Measurements from ENCODE around the gene ABCA2. TPM values are rescaled to one million over a fixed set of nuclear protein-coding genes. Genes with fewer than 3 reads are reported as not detected.

The ABCA2 gene
- total RNA-seq, 3 donors from 2014 or later: 17.0 to 30.6 (median 18.9) TPM

GRCh38 chr9:136963751-136964150, 64.3 kb downstream of the ABCA2 start:
- H3K27ac ChIP-seq: no peak overlapping the region

DNA sequence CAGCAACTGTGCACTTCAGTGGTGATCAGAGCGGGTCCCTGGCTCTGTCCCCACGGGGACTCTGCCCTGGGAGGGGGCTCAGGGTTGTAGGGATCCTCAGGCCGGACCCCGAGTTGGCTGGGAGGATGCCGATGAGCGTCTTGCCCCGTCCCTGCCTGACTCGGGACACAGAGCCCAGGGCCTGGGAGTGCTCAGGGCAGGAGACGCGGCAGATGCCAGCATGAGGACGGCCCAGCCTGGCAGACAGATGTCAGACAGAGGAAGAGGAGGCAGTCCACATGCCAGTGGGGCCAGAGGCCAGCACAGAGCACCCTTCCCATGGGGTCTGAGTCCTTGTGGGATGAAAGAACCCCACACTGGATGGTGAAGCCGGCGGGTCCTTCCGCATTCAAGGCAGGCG, 64.7 kb downstream of the ABCA2 start:
- Histone ChIP-seq H3K27ac (no peak overlapping the region), H3K4me1 (no peaks in the 10 kb centered on the region), H3K36me3 (no peaks in the 10 kb centered on the region), H3K9me3 (no peaks in the 10 kb centered on the region), H3K27me3 (no peaks in the 10 kb centered on the region), H3K4me3 (no peak overlapping the region)
- intact Hi-C loops (cut with DNase I; ENCODE audit: low total_unique reads): no loop called here
- TF ChIP-seq, protein P1, sequence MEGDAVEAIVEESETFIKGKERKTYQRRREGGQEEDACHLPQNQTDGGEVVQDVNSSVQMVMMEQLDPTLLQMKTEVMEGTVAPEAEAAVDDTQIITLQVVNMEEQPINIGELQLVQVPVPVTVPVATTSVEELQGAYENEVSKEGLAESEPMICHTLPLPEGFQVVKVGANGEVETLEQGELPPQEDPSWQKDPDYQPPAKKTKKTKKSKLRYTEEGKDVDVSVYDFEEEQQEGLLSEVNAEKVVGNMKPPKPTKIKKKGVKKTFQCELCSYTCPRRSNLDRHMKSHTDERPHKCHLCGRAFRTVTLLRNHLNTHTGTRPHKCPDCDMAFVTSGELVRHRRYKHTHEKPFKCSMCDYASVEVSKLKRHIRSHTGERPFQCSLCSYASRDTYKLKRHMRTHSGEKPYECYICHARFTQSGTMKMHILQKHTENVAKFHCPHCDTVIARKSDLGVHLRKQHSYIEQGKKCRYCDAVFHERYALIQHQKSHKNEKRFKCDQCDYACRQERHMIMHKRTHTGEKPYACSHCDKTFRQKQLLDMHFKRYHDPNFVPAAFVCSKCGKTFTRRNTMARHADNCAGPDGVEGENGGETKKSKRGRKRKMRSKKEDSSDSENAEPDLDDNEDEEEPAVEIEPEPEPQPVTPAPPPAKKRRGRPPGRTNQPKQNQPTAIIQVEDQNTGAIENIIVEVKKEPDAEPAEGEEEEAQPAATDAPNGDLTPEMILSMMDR (IDR thresholded peaks at IDR 0.05): no peak
- TF ChIP-seq POLR2A (IDR thresholded peaks at IDR 0.05) (no peak), POLR2AphosphoS5 (IDR thresholded peaks at IDR 0.05) (no peak)
- no peak for DNase-seq (ENCODE audit: low spot score in 2 of 2)

More at GRCh38 chr9:136963751-136964150, 64.3 kb downstream of the ABCA2 start:
- Histone ChIP-seq H3K27me3 (no peaks in the 10 kb centered on the region), H3K4me1 (no peaks in the 10 kb centered on the region), H3K9me3 (no peaks in the 10 kb centered on the region), H3K4me3 (no peak overlapping the region), H3K36me3 (no peaks in the 10 kb centered on the region)
- no peak for DNase-seq (ENCODE audit: low spot score in 2 of 2)
- TF ChIP-seq POLR2AphosphoS5 (IDR thresholded peaks at IDR 0.05) (no peak), POLR2A (IDR thresholded peaks at IDR 0.05) (no peak)
- intact Hi-C loops (cut with DNase I; ENCODE audit: low total_unique reads): no loop called here

- TF ChIP-seq, protein P1 (IDR thresholded peaks at IDR 0.05): no peak
- TF ChIP-seq POLR2A (IDR thresholded peaks at IDR 0.05): no peak
- no peak for TF ChIP-seq POLR2AphosphoS5 (IDR thresholded peaks at IDR 0.05)
- DNase-seq (ENCODE audit: low spot score in 2 of 2): no peak
- Histone ChIP-seq H3K4me3 (no peak overlapping the region), H3K27ac (no peak overlapping the region), H3K9me3 (no peaks in the 10 kb centered on the region), H3K4me1 (no peaks in the 10 kb centered on the region), H3K27me3 (no peaks in the 10 kb centered on the region), H3K36me3 (no peaks in the 10 kb centered on the region)
- intact Hi-C loops (cut with DNase I; ENCODE audit: low total_unique reads): no loop called here
Measured at GRCh38 chr9:136962701-136963248, 65.3 kb downstream of the ABCA2 start.

DNA sequence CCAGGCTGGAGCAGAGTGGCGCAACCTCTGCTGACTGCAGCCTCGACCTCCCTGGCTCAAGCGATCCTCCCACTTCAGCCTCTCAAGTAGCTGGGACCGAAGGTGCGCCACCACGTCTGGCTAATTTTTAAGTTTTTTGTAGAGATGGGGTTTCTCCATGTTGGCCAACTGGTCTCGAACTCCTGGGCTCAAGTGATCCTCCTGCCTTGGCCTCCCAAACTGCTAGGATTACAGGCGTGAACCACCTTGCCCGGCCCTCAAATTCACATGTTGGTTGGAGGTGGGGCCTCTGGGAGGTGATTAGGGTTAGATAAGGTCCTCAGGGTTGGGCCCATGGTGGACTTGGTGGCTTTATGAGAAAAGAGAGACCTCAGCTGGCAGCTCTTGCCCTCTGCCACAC, 65.9 kb downstream of the ABCA2 start:
- TF ChIP-seq POLR2A (IDR thresholded peaks at IDR 0.05) (no peak), POLR2AphosphoS5 (IDR thresholded peaks at IDR 0.05) (no peak)
- TF ChIP-seq, protein P1 (IDR thresholded peaks at IDR 0.05): no peak
- H3K4me1 ChIP-seq: no peaks in the 10 kb centered on the region
- H3K4me3 ChIP-seq: no peak overlapping the region
- H3K9me3 ChIP-seq: no peaks in the 10 kb centered on the region
- no peaks in the 10 kb centered on the region for H3K27me3 ChIP-seq
- intact Hi-C loops (cut with DNase I; ENCODE audit: low total_unique reads): no loop called here
- H3K27ac ChIP-seq: no peak overlapping the region
- H3K36me3 ChIP-seq: no peaks in the 10 kb centered on the region
- DNase-seq (ENCODE audit: low spot score in 2 of 2): no peak

- intact Hi-C loops (cut with DNase I; ENCODE audit: low total_unique reads): loop anchor here (1.0 kb wide), 1 partner anchor 42 kb away; no protein-coding TSS in a partner anchor
- TF ChIP-seq, protein P1 (IDR thresholded peaks at IDR 0.05): no peak
- TF ChIP-seq POLR2AphosphoS5 (IDR thresholded peaks at IDR 0.05) (no peak), POLR2A (IDR thresholded peaks at IDR 0.05) (no peak)
- H3K36me3 ChIP-seq: no peaks in the 10 kb centered on the region
- no peak overlapping the region for H3K4me3 ChIP-seq
- peak overlapping the region in 1 of 2 donors; percentile 43 for H3K27ac ChIP-seq
- H3K4me1 ChIP-seq: no peaks in the 10 kb centered on the region
- H3K9me3 ChIP-seq: no peaks in the 10 kb centered on the region
- H3K27me3 ChIP-seq: no peaks in the 10 kb centered on the region
- DNase-seq (ENCODE audit: low spot score in 2 of 2): no peak
Measured at GRCh38 chr9:136961279-136962065, 66.6 kb downstream of the ABCA2 start.

Data from breast epithelium (tissue), 4 donors.